ENCODE results near the gene CHST15. TPM values are rescaled to one million over a fixed set of nuclear protein-coding genes. Genes with fewer than 3 reads are reported as not detected.

The CHST15 gene
- total and polyA plus RNA-seq, 8 donors: 13.7 to 53.3 (median 17.1) TPM

- intact Hi-C loops (cut with DNase I): no loop called here
- Histone ChIP-seq H3K9me3 (no peaks in the 10 kb centered on the region), H3K27ac (no peak overlapping the region), H3K4me3 (no peak overlapping the region), H3K4me1 (peaks cover 0 to 17% of the 10 kb centered on the region in 2 donors), H3K27me3 (no peaks in the 10 kb centered on the region), H3K36me3 (no peaks in the 10 kb centered on the region)
- DNase-seq (no peak), ATAC-seq (no peak)
- TF ChIP-seq CTCF (IDR thresholded peaks at IDR 0.05): no peak
Observed at GRCh38 chr10:124126983-124127385, 33.6 kb upstream of the CHST15 start.

- no peaks in the 10 kb centered on the region for H3K9me3 ChIP-seq
- DNase-seq (peak in 1 of 4 donors; percentile 38), ATAC-seq (no peak)
- H3K4me1 ChIP-seq: peaks cover 0 to 17% of the 10 kb centered on the region in 2 donors
- no peaks in the 10 kb centered on the region for H3K36me3 ChIP-seq
- H3K4me3 ChIP-seq: no peak overlapping the region
- TF ChIP-seq CTCF (IDR thresholded peaks at IDR 0.05): no peak
- intact Hi-C loops (cut with DNase I): no loop called here
- no peaks in the 10 kb centered on the region for H3K27me3 ChIP-seq
- no peak overlapping the region for H3K27ac ChIP-seq
Observed at GRCh38 chr10:124126145-124126982, 33.0 kb upstream of the CHST15 start.

DNA sequence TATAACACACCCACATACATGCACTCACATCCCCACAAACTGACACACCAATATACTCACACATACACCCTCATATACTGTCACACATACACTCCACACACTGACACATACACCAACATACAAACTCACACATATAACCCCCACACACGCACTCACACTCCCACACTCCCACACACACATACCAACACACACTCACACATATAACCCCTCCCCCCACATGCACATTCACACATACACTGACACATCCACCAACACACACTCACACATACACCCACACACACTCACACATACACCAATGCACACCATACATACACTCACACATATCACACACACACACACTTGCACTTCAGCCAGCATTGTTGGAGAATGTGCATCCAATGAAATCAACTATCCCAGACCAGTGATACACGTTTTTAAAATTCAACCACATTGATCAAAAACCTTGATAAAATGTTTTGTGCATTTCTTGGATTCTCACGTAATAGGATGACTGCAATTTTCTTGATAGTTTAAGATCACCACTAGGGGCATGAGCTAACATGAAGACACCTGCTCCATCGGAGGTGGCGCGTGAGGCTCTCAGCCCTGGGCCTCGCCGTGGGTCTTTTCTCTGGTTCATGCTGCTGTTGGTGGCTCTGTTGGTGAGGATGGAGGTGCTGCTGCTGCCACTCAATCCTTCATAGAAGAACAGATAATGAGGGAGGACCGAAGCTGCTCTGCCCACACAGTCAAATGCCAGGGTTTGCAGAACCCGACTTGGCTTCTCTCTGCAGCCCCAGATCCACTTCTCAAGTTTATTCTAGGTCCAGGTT is 32.1 kb upstream of the CHST15 start:
- Histone ChIP-seq H3K9me3 (no peaks in the 10 kb centered on the region), H3K4me1 (peaks cover 0 to 17% of the 10 kb centered on the region in 2 donors), H3K36me3 (no peaks in the 10 kb centered on the region), H3K27ac (no peak overlapping the region), H3K27me3 (no peaks in the 10 kb centered on the region), H3K4me3 (no peak overlapping the region)
- TF ChIP-seq CTCF (IDR thresholded peaks at IDR 0.05): no peak
- intact Hi-C loops (cut with DNase I): no loop called here
- ATAC-seq (no peak), DNase-seq (no peak)

- ATAC-seq (no peak), DNase-seq (no peak)
- intact Hi-C loops (cut with DNase I): no loop called here
- Histone ChIP-seq H3K27ac (no peak overlapping the region), H3K9me3 (no peaks in the 10 kb centered on the region), H3K27me3 (no peaks in the 10 kb centered on the region), H3K4me1 (peaks cover 0 to 20% of the 10 kb centered on the region in 2 donors), H3K36me3 (no peaks in the 10 kb centered on the region), H3K4me3 (no peak overlapping the region)
- TF ChIP-seq CTCF (IDR thresholded peaks at IDR 0.05): no peak
Observed at GRCh38 chr10:124124769-124125161, 31.4 kb upstream of the CHST15 start.

DNA sequence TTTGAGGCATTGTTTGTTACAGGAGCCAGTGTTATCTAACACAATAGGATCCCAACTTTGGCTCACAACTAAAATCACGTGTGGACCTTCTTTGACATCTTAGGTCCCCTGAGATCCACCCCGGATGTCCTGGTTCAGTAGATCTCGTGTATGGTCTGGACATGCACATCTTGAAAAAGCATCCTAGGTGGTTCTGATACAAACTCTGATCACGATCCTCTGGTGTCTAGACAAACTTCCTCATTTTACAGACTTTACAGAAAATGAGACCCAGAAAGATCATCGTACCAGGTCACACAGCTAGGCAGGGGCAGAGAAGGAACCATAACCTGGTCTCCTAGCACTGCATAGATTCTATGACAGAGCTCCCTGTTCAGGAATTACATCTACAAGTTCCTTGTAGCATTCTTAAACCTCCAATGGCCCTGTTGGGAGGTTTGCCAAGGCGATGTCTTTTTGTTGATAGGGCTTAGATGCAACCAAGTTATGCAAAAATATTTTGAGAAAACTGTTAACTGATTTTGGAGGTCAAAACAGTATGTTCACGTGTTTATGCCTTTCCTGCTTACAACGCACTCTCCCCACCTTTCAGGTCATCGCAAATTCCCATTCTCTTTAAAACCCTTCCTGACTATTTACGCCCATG is 30.8 kb upstream of the CHST15 start:
- ATAC-seq: no peak
- intact Hi-C loops (cut with DNase I): no loop called here

More for the DNA sequence above, 30.8 kb upstream of the CHST15 start:
- Histone ChIP-seq H3K4me1 (peaks cover 0 to 26% of the 10 kb centered on the region in 2 donors), H3K27ac (no peak overlapping the region), H3K27me3 (no peaks in the 10 kb centered on the region), H3K4me3 (no peak overlapping the region), H3K9me3 (no peaks in the 10 kb centered on the region), H3K36me3 (no peaks in the 10 kb centered on the region)
- DNase-seq: no peak
- no peak for TF ChIP-seq CTCF (IDR thresholded peaks at IDR 0.05)
